ENCODE measurements around the gene ACBD3.

GRCh38 chr1:226176870-226177269 is 9.7 kb downstream of the ACBD3 start:
- no peak for TF ChIP-seq CTCF (IDR thresholded peaks at IDR 0.05)
- TF ChIP-seq POLR2AphosphoS5 (IDR thresholded peaks at IDR 0.05): no peak

Data from gastroesophageal sphincter (tissue), 3 donors.